NCI-H226 (cell line): Measurements from ENCODE around the gene DOK6.
"Not testable (repeated sequence)": the region's sequence is repeated elsewhere in the genome, so short reads cannot be mapped to it uniquely, and the experiment has no call there.

Experiments
- DNase-seq: peaks from one replicate; pipeline ENCODE4 v3.0.0-alpha.2; 2015

DOK6 gene

GRCh38 chr18:69878213-69878933 is 477.7 kb downstream of the DOK6 start:
- no peak for DNase-seq

GRCh38 chr18:69879051-69879450 is 478.4 kb downstream of the DOK6 start:
- DNase-seq, result not testable (repeated sequence)

GRCh38 chr18:69880083-69880482 is 479.4 kb downstream of the DOK6 start:
- DNase-seq, result no peak

- no peak for DNase-seq
Measured at GRCh38 chr18:69882965-69883668, 482.4 kb downstream of the DOK6 start.

- DNase-seq, result no peak
Measured at GRCh38 chr18:69883781-69884180, 483.1 kb downstream of the DOK6 start.

- no peak for DNase-seq
Measured at GRCh38 chr18:69885355-69885754, 484.7 kb downstream of the DOK6 start.

- DNase-seq, result no peak
Measured at GRCh38 chr18:69885841-69886531, 485.3 kb downstream of the DOK6 start.

- no peak for DNase-seq
Measured at GRCh38 chr18:69887256-69887655, 486.6 kb downstream of the DOK6 start.

GRCh38 chr18:69889009-69889408 is 488.3 kb downstream of the DOK6 start:
- DNase-seq, result no peak

- DNase-seq, result no peak
Measured at GRCh38 chr18:69890558-69890957, 489.9 kb downstream of the DOK6 start.

GRCh38 chr18:69894467-69894866 is 493.8 kb downstream of the DOK6 start:
- no peak for DNase-seq

GRCh38 chr18:69895066-69896047 is 494.7 kb downstream of the DOK6 start:
- no peak for DNase-seq

GRCh38 chr18:69897397-69898108 is 496.9 kb downstream of the DOK6 start:
- DNase-seq, result no peak

GRCh38 chr18:69898241-69898861 is 497.7 kb downstream of the DOK6 start:
- no peak for DNase-seq
